GM21390 (cell line): ENCODE data around the gene FKTN.

ENCODE experiments used
- ATAC-seq: cut with Tn5 transposase; IDR thresholded peaks from one replicate; pipeline ENCODE4 v1.9.1; 2021; ENCODE audit not compliant: unreplicated experiment

The FKTN gene

DNA sequence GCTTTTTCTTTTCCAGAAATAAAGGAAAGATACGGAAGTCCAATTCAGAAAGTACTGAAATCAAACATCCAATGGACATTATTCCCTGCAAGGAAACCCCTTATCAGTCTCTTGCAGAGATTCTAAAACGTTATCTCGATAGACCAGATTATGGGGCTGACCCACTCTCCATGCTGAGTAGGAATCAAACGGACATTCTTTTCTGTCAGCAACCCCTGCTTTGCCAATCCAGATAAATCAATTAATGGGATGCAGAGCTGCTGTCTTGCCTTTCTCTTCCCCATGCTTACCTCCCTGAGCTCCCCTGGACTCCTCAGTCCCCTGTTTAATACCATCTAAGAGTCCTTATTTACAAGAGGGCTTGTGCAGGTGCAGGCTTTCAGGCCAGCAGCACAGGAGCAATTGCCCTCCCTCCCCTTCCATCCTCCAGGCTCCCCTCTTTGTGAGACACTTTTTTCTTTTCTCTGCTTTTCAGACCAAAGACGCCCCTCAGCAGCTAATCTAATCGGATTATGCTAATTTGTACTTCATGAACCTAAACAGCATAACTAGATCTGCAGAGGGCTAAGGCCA lies 118.5 kb downstream of the FKTN start:
- ATAC-seq: no peak

DNA sequence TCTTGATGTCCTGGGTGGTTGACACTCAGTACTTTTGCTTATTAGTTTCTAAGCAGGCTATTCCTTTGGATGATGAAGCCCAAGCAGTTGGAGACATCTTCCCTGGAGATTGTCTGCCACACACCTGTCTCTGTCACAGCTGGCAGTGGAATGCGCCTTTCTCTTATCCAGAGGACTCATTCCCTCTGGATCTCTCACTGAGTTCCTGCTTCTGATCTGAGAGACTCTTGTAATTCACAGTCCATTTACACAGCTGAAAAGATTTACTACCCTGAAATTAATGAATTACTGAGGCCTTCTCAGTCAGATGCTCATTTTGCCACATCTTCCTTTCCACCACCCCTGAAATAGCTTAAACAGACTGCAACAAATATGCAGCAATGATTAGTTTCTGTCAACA lies 120.2 kb downstream of the FKTN start:
- ATAC-seq: no peak

DNA sequence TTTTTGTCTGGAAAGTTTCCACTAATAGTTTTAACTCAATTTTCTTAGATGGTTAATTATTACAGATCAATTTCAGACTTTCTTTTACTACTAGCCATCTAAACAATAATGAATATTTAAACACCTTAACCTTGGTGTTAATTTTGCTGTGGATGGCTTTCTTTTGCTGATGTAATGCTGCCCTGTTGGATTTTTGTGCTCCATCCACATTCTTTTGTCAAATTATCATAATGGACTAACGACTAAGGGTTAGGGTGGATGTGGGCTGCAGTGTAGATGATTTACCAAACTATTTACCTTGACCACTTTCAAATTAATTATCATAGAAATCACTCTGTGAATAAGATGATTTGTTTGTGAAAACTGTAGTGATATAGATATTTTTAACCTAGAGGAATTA lies 120.8 kb downstream of the FKTN start:
- ATAC-seq: no peak

DNA sequence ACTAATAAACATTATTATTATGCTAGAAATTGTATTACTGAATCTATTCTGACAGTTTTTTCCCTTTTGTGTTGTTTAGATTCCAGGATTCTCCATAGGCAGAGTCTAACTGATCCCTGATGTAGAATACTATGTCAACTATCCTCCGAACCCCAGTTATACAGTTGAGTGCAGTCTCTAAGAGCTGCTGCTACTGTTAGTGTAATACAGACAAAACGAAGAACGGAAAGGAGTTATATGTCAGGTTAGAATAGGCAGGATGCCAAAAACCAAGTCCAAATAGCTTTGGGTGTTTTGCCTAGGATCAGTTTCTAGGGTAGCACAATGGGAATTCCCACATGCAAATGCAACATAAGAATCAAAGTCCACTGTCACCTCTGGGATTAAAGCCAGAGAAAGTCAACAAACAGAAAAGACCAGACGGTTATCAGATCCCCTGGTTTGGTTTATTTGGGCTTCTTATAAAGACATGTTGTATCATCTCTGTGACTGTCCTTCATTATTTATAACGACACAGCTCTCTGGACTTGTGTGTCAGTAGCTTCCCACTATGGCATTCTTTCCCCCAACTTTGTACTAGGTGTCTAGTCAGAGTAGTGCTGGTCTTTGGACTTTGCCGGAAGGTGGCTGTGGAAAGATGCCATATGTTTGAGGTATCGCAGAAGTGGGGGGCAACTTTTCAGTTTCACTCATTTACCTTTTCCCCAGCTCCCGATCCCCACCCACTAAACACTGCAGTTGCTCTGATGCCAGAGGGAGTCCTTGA lies 121.5 kb downstream of the FKTN start:
- ATAC-seq: no peak

DNA sequence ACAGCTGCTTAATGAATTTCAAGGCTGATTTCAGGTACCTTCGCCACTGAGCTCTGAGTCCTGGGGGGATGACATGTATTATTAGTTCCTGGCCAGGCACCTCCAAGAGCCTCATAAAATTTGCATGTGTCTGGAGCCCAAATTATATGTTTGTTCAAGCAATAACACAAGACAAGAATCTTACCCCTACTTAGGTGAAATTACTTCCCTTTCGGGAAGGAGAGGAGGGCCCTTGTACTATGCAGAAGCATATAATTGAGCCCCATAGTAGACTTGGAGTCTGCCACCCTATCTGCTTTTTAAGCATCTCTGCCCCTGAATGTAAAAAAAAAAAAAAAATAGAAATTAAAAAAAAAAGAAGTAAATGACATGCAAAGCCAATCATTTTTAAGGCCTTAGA lies 123.4 kb downstream of the FKTN start:
- no peak for ATAC-seq

DNA sequence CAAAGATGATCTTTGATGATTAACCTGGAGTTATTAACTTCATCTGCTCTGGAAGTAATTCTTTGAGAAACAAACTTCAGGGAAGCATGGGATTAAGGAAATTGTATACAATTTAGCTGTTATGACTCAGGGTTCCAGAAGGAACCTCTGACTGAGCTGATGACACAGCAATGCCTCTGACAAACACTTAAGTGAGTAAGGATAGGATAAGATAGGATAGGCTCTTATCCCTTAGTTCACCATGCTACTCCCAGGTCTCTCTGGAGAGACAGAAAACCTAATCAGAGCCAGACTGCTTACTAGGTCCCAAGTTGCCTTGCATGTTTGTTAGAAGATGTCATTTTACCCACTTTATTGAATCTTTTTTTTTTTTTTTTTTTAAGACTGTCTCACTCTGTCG lies 123.8 kb downstream of the FKTN start:
- ATAC-seq: no peak

DNA sequence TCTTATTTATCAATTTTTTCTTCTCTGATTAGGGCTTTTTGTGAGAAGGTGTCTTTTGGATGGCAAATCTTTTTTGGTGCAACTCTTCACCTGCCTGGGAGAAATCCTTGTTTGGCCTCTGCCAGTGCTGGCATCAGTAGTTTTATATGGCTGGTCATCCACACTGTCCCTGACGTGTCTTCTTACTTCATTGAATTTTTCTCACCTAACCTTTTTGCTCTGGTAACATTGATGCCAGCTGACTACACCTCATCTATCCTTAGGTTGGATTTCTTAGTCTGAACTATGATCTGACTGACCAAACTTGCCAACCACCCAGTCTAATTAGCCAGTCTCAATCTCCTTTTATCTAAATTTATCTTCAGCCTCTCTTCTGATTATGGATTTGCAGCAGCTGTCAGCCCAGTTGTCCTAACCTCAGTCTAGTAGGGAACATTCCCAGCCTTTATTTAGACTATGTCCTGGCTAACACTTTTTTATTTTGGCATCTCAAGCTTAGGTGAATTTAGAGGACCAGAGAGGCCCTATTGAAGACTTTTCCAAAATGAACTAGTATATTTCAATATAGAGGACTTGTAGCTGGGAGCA lies 125.9 kb downstream of the FKTN start:
- no peak for ATAC-seq

DNA sequence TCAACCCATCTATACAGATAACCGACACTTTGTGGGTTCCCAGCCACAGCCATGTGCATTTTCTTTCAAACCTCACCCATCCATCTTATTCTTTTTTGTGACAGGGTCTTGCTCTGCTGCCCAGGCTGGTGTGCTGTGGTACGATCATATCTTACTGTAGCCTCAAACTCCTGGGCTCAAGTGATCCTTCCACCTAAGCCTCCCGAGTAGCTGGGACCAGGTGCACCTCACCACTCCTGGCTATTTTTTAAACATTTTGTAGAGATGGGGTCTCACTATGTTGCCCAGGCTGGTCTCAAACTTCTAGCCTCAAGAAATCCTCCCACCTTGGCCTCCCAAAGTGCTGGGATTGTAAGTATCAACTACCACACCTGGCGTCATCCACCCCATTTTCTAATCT lies 129.0 kb downstream of the FKTN start:
- ATAC-seq: no peak
